ENCODE data around the gene FRMPD2.

FRMPD2 gene

GRCh38 chr10:48307711-48308018, 33.2 kb upstream of the FRMPD2 start:
- CTCF ChIA-PET: no interaction called here
- no peaks in the 10 kb centered on the region for H3K36me3 ChIP-seq (ENCODE audit: control insufficient read depth in 4 of 4, insufficient read depth in 4 of 4, low read length in 3 of 4)
- POLR2A ChIA-PET: no interaction called here
- H3K27ac ChIP-seq (ENCODE audit: insufficient read depth in 1 of 2, low read depth in 1 of 2, low read length in 2 of 2, poor library complexity in 1 of 2, severe bottlenecking in 2 of 2): peak overlapping the region; percentile 44 to 70
- H3K27me3 ChIP-seq (replicated peaks in 2 of 5; ENCODE audit: control insufficient read depth in 4 of 5, insufficient read depth in 5 of 5, low read length in 4 of 5): no peaks in the 10 kb centered on the region
- WGBS (ENCODE audit: insufficient coverage): 40% methylated on average over 3 of the region's 3 CpGs
- peaks cover 10 to 24% (median 16%) of the 10 kb centered on the region in 4 experiments for H3K4me1 ChIP-seq (ENCODE audit: control extremely low read depth in 1 of 4, control insufficient read depth in 4 of 4, insufficient read depth in 4 of 4, low read length in 3 of 4)
- H3K9me3 ChIP-seq (ENCODE audit: control extremely low read depth in 1 of 5, control insufficient read depth in 4 of 5, insufficient read depth in 2 of 5, low read depth in 1 of 5, low read length in 4 of 5): no peaks in the 10 kb centered on the region
- peak in 1 of 3 donors; percentile 26 for DNase-seq
- peak overlapping the region; percentile 78 to 99 (median 89) for H3K4me3 ChIP-seq (ENCODE audit: control insufficient read depth in 1 of 7, extremely low read depth in 1 of 7, insufficient read depth in 4 of 7, low read depth in 2 of 7, low read length in 6 of 7)

- ChIA-PET POLR2A (no interaction called here), CTCF (no interaction called here)
- peaks cover 5 to 19% (median 14%) of the 10 kb centered on the region in 4 experiments for H3K4me1 ChIP-seq (ENCODE audit: control extremely low read depth in 1 of 4, control insufficient read depth in 4 of 4, insufficient read depth in 4 of 4, low read length in 3 of 4)
- DNase-seq: peak; percentile 54 to 80 (median 68)
- peak overlapping the region; percentile 78 to 99 (median 89) for H3K4me3 ChIP-seq (ENCODE audit: control insufficient read depth in 1 of 7, extremely low read depth in 1 of 7, insufficient read depth in 4 of 7, low read depth in 2 of 7, low read length in 6 of 7)
- no peaks in the 10 kb centered on the region for H3K36me3 ChIP-seq (ENCODE audit: control insufficient read depth in 4 of 4, insufficient read depth in 4 of 4, low read length in 3 of 4)
- H3K9me3 ChIP-seq (ENCODE audit: control extremely low read depth in 1 of 5, control insufficient read depth in 4 of 5, insufficient read depth in 2 of 5, low read depth in 1 of 5, low read length in 4 of 5): no peaks in the 10 kb centered on the region
- under 1% methylated on average over 50 of the region's 70 CpGs for WGBS (ENCODE audit: insufficient coverage)
- no peaks in the 10 kb centered on the region for H3K27me3 ChIP-seq (replicated peaks in 2 of 5; ENCODE audit: control insufficient read depth in 4 of 5, insufficient read depth in 5 of 5, low read length in 4 of 5)
- peak overlapping the region; percentile 44 to 70 for H3K27ac ChIP-seq (ENCODE audit: insufficient read depth in 1 of 2, low read depth in 1 of 2, low read length in 2 of 2, poor library complexity in 1 of 2, severe bottlenecking in 2 of 2)
Observed at GRCh38 chr10:48306870-48307710, 32.6 kb upstream of the FRMPD2 start.

DNA sequence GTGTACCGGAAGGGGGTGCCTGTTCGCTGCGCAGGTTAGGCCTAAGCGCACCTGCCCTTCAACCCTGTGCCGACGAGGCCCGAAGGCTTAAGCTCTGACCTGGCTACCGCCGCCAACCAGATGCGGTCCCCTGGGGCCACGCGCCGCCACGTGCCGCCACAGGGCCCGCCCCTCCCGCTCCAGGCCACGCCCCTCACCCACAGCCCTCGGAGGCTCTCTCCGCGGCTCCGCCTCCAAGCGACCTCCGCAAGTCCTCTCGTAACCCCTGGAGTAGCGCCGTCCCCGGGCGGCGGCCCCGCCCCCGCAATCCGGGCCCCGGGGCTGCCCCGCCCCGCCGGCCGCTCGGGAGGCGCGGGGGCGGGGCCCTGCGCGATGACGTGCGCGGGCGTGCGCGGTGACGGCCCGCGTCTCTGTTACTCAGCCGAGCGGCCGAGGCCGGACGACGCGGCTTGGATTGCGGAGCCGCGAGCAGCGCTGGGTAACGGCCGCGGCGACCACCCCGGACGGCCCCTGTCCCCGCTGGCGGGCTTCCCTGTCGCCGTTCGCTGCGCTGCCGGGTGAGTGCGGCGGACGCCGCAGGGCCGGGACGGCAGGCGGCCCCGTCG, 31.9 kb upstream of the FRMPD2 start, which contains the start of gene MAPK8:
Gene MAPK8 (plus strand): TSS at position 413 of the 605 bp plus-strand sequence. CDS start 94,984 bp downstream, outside the sequence.
- no peaks in the 10 kb centered on the region for H3K27me3 ChIP-seq (replicated peaks in 2 of 5; ENCODE audit: control insufficient read depth in 4 of 5, insufficient read depth in 5 of 5, low read length in 4 of 5)
- H3K9me3 ChIP-seq (ENCODE audit: control extremely low read depth in 1 of 5, control insufficient read depth in 4 of 5, insufficient read depth in 2 of 5, low read depth in 1 of 5, low read length in 4 of 5): no peaks in the 10 kb centered on the region
- no peaks in the 10 kb centered on the region for H3K36me3 ChIP-seq (ENCODE audit: control insufficient read depth in 4 of 4, insufficient read depth in 4 of 4, low read length in 3 of 4)
- peak within 1 kb of the TSS; percentile 44 to 70 for H3K27ac ChIP-seq (ENCODE audit: insufficient read depth in 1 of 2, low read depth in 1 of 2, low read length in 2 of 2, poor library complexity in 1 of 2, severe bottlenecking in 2 of 2)
- 2% methylated on average over 66 of the region's 86 CpGs for WGBS (ENCODE audit: insufficient coverage)
- DNase-seq: peak; percentile 90 to 95 (median 94)
- CTCF ChIA-PET: no interaction called here
- POLR2A ChIA-PET: no interaction called here
- peaks cover 5 to 18% (median 14%) of the 10 kb centered on the region in 4 experiments for H3K4me1 ChIP-seq (ENCODE audit: control extremely low read depth in 1 of 4, control insufficient read depth in 4 of 4, insufficient read depth in 4 of 4, low read length in 3 of 4)
- peak within 1 kb of the TSS; percentile 78 to 99 (median 89) for H3K4me3 ChIP-seq (ENCODE audit: control insufficient read depth in 1 of 7, extremely low read depth in 1 of 7, insufficient read depth in 4 of 7, low read depth in 2 of 7, low read length in 6 of 7)

- Histone ChIP-seq H3K27ac (ENCODE audit: insufficient read depth in 1 of 2, low read depth in 1 of 2, low read length in 2 of 2, poor library complexity in 1 of 2, severe bottlenecking in 2 of 2) (no peak overlapping the region), H3K9me3 (ENCODE audit: control extremely low read depth in 1 of 5, control insufficient read depth in 4 of 5, insufficient read depth in 2 of 5, low read depth in 1 of 5, low read length in 4 of 5) (no peaks in the 10 kb centered on the region), H3K4me3 (ENCODE audit: control insufficient read depth in 1 of 7, extremely low read depth in 1 of 7, insufficient read depth in 4 of 7, low read depth in 2 of 7, low read length in 6 of 7) (peak overlapping the region in 3 of 7 experiments; percentile 42 to 60 (median 45)), H3K36me3 (ENCODE audit: control insufficient read depth in 4 of 4, insufficient read depth in 4 of 4, low read length in 3 of 4) (no peaks in the 10 kb centered on the region), H3K27me3 (replicated peaks in 2 of 5; ENCODE audit: control insufficient read depth in 4 of 5, insufficient read depth in 5 of 5, low read length in 4 of 5) (no peaks in the 10 kb centered on the region), H3K4me1 (ENCODE audit: control extremely low read depth in 1 of 4, control insufficient read depth in 4 of 4, insufficient read depth in 4 of 4, low read length in 3 of 4) (peaks cover 5 to 18% (median 14%) of the 10 kb centered on the region in 4 experiments)
- CTCF ChIA-PET: no interaction called here
- POLR2A ChIA-PET: no interaction called here
- WGBS (ENCODE audit: insufficient coverage): 92% methylated on average over 9 of the region's 9 CpGs
- no peak for DNase-seq
Observed at GRCh38 chr10:48305905-48306264, 31.4 kb upstream of the FRMPD2 start.

DNA sequence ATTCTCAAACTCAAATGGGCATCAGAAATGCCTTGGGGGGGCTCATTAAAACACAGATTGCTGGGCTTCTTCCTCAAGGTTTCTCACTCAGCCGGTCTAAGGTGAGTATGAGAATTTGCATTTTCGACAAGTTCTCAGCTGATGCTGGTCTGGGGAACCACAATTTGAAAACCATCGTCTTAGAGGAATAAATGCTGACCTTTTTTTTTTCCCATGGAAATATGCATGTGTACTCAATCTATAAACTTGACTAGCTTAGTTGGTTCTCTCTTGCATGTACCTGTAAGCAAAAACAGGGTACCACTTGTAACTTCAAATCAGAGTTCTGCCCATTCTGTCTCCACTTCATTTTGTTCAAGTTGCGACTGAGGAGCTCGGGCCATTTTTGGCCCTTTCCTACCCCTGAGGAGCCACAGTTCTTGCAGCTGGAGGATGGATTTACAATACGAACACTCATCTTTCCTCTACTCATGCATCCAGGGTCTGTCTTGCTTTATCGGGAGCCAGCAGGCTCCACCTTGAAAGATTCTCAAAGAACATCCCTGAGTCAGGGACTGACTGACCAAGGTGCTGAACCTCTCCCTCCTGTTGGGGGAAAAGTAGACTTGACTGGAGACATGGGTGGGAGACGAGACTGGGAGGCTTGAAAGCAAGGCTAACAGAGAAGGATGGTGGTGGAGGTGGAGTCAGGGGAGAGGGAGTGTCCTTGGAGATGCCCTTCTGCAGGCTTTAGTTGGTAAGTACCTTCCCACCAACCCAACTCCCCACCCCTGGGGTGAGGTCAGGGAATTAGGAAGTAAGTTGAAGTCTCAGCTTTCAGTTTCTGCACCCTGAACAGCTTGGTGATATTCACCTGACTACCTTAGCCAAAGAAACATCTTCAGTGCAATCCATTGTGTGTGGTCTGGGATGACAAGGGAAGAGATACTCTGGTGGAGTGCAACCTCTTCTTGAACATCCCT, 28.3 kb upstream of the FRMPD2 start:
- ChIA-PET CTCF (interaction anchor here (1.9 kb wide), 1 partner anchor 15 kb away, joined by 8 read pairs; no protein-coding TSS in a partner anchor), POLR2A (no interaction called here)
- Histone ChIP-seq H3K9me3 (ENCODE audit: control extremely low read depth in 1 of 5, control insufficient read depth in 4 of 5, insufficient read depth in 2 of 5, low read depth in 1 of 5, low read length in 4 of 5) (no peaks in the 10 kb centered on the region), H3K27me3 (replicated peaks in 2 of 5; ENCODE audit: control insufficient read depth in 4 of 5, insufficient read depth in 5 of 5, low read length in 4 of 5) (no peaks in the 10 kb centered on the region), H3K4me3 (ENCODE audit: control insufficient read depth in 1 of 7, extremely low read depth in 1 of 7, insufficient read depth in 4 of 7, low read depth in 2 of 7, low read length in 6 of 7) (no peak overlapping the region), H3K4me1 (ENCODE audit: control extremely low read depth in 1 of 4, control insufficient read depth in 4 of 4, insufficient read depth in 4 of 4, low read length in 3 of 4) (peaks cover 4 to 19% (median 11%) of the 10 kb centered on the region in 4 experiments), H3K36me3 (ENCODE audit: control insufficient read depth in 4 of 4, insufficient read depth in 4 of 4, low read length in 3 of 4) (no peaks in the 10 kb centered on the region), H3K27ac (ENCODE audit: insufficient read depth in 1 of 2, low read depth in 1 of 2, low read length in 2 of 2, poor library complexity in 1 of 2, severe bottlenecking in 2 of 2) (no peak overlapping the region)
- DNase-seq: no peak
- 100% methylated on average over 7 of the region's 8 CpGs for WGBS (ENCODE audit: insufficient coverage)

DNA sequence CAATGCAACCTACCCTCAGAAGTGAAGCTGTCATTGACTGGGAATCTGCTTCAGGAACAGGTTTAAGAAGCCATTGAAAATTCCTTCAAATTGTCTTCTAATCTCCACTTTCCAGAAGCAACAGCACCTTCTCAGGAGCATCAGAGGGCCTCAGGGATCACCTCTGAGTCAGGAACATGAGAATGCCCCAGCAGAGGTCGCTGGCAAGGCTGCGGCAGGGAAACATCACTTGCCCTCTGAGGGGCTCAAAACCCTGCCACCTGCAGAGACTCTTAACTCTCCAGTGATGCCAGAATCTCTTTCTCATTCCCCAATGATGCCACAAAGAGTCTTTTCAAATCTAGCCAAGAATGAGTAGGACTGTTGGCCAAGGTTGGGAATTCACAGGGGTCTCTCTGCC, 26.1 kb upstream of the FRMPD2 start:
- Histone ChIP-seq H3K9me3 (ENCODE audit: control extremely low read depth in 1 of 5, control insufficient read depth in 4 of 5, insufficient read depth in 2 of 5, low read depth in 1 of 5, low read length in 4 of 5) (no peaks in the 10 kb centered on the region), H3K4me3 (ENCODE audit: control insufficient read depth in 1 of 7, extremely low read depth in 1 of 7, insufficient read depth in 4 of 7, low read depth in 2 of 7, low read length in 6 of 7) (no peak overlapping the region), H3K36me3 (ENCODE audit: control insufficient read depth in 4 of 4, insufficient read depth in 4 of 4, low read length in 3 of 4) (no peaks in the 10 kb centered on the region), H3K4me1 (ENCODE audit: control extremely low read depth in 1 of 4, control insufficient read depth in 4 of 4, insufficient read depth in 4 of 4, low read length in 3 of 4) (peaks cover 0 to 8% (median 2%) of the 10 kb centered on the region in 4 experiments), H3K27ac (ENCODE audit: insufficient read depth in 1 of 2, low read depth in 1 of 2, low read length in 2 of 2, poor library complexity in 1 of 2, severe bottlenecking in 2 of 2) (no peak overlapping the region), H3K27me3 (replicated peaks in 2 of 5; ENCODE audit: control insufficient read depth in 4 of 5, insufficient read depth in 5 of 5, low read length in 4 of 5) (no peaks in the 10 kb centered on the region)
- ChIA-PET POLR2A (no interaction called here), CTCF (interaction anchor here (1.3 kb wide), 1 partner anchor 9 kb away, joined by 3 read pairs; no protein-coding TSS in a partner anchor)
- DNase-seq: no peak
- WGBS (ENCODE audit: insufficient coverage): 90% methylated on average over 2 of the region's 2 CpGs

Data from common myeloid progenitor, CD34-positive (primary cell).